Measurements from ENCODE around the gene B3GAT1.
A peak's percentile ranks its signal among the peaks of the same experiment; 100 is the strongest.

The B3GAT1 gene

DNA sequence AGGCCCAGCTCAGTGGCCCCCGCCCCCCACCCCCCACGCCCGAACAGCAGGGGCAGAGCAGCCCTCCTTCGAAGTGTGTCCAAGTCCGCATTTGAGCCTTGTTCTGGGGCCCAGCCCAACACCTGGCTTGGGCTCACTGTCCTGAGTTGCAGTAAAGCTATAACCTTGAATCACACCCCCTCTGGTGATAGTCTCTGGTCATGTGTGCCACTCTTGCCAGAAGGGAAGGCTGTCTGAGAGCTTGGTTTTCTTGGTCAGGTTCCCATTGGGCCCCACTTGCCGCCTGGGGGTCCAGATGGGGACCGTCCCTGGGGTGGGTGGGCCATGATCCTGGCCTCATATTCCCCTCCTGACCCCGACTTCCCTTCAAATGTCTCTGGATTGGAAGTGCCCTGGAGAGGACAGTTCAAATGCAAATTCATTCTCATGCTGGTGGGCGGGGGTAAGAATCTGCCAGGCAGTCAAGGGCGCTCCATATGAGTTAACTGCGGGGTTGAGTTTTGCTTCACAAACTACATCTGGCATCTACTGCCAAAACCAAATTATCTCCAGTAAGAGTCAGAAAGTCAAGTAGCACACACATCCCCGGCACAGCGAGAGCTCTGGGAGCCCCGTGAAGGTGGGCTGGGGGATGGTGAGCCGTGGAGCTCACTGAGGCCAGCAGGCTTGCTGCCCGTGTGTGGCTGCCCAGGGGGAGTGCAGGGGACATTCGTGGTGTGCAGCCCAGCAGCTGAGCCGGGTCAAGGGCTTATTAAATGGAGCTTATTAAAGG, 35.7 kb downstream of the B3GAT1 start:
- Histone ChIP-seq H3K4me1 (no peaks in the 10 kb centered on the region), H3K9me3 (no peaks in the 10 kb centered on the region), H3K4me3 (no peak overlapping the region), H3K27me3 (no peaks in the 10 kb centered on the region), H3K36me3 (no peaks in the 10 kb centered on the region), H3K27ac (no peak overlapping the region)
- no peak for DNase-seq
- intact Hi-C loops (cut with DNase I; ENCODE audit: low total_unique reads), result no loop called here
- TF ChIP-seq, protein P1, sequence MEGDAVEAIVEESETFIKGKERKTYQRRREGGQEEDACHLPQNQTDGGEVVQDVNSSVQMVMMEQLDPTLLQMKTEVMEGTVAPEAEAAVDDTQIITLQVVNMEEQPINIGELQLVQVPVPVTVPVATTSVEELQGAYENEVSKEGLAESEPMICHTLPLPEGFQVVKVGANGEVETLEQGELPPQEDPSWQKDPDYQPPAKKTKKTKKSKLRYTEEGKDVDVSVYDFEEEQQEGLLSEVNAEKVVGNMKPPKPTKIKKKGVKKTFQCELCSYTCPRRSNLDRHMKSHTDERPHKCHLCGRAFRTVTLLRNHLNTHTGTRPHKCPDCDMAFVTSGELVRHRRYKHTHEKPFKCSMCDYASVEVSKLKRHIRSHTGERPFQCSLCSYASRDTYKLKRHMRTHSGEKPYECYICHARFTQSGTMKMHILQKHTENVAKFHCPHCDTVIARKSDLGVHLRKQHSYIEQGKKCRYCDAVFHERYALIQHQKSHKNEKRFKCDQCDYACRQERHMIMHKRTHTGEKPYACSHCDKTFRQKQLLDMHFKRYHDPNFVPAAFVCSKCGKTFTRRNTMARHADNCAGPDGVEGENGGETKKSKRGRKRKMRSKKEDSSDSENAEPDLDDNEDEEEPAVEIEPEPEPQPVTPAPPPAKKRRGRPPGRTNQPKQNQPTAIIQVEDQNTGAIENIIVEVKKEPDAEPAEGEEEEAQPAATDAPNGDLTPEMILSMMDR (IDR thresholded peaks at IDR 0.05), result no peak

DNA sequence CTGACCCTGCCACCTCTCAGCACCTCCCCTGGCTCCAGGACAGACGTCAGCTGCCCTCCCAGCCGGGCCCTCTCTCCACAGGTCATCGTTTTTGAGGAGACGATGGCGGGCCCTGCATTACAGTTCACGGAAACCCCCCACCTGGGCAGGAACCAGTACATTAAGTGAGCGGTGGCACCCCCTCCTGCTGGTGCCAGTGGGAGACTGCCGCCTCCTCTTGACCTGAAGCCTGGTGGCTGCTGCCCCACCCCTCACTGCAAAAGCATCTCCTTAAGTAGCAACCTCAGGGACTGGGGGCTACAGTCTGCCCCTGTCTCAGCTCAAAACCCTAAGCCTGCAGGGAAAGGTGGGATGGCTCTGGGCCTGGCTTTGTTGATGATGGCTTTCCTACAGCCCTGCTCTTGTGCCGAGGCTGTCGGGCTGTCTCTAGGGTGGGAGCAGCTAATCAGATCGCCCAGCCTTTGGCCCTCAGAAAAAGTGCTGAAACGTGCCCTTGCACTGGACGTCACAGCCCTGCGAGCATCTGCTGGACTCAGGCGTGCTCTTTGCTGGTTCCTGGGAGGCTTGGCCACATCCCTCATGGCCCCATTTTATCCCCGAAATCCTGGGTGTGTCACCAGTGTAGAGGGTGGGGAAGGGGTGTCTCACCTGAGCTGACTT, 37.0 kb downstream of the B3GAT1 start:
- TF ChIP-seq, protein P1 (IDR thresholded peaks at IDR 0.05), result no peak
- H3K9me3 ChIP-seq, result no peaks in the 10 kb centered on the region
- intact Hi-C loops (cut with DNase I; ENCODE audit: low total_unique reads), result no loop called here

DNA sequence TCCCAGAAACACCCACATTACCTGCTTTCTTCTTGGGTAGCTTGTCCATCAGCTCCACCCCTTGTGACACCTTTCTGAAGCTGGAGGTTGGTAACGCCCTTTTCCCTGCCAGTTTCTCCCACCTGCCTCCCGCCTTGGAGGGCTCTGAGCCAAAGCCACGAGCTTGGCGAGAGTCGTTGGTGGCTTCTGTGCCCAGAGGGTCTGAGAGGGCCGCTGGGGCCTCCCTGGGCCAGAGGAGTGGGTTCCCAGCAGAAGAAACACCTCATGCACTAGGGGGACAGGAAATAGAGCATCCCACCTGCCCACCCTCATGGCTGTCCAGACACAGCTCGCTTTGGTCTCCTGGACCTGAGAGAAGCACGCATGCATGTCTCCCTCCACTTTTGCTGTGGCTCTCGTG, 37.9 kb downstream of the B3GAT1 start:
- TF ChIP-seq, protein P1 (IDR thresholded peaks at IDR 0.05), result no peak
- intact Hi-C loops (cut with DNase I; ENCODE audit: low total_unique reads), result no loop called here
- Histone ChIP-seq H3K4me3 (no peak overlapping the region), H3K9me3 (no peaks in the 10 kb centered on the region), H3K27me3 (no peaks in the 10 kb centered on the region), H3K36me3 (no peaks in the 10 kb centered on the region), H3K27ac (no peak overlapping the region), H3K4me1 (no peaks in the 10 kb centered on the region)
- DNase-seq, result no peak

More for the DNA sequence above, 37.0 kb downstream of the B3GAT1 start:
- DNase-seq, result no peak
- Histone ChIP-seq H3K27me3 (no peaks in the 10 kb centered on the region), H3K4me1 (no peaks in the 10 kb centered on the region), H3K36me3 (no peaks in the 10 kb centered on the region), H3K4me3 (no peak overlapping the region), H3K27ac (no peak overlapping the region)

DNA sequence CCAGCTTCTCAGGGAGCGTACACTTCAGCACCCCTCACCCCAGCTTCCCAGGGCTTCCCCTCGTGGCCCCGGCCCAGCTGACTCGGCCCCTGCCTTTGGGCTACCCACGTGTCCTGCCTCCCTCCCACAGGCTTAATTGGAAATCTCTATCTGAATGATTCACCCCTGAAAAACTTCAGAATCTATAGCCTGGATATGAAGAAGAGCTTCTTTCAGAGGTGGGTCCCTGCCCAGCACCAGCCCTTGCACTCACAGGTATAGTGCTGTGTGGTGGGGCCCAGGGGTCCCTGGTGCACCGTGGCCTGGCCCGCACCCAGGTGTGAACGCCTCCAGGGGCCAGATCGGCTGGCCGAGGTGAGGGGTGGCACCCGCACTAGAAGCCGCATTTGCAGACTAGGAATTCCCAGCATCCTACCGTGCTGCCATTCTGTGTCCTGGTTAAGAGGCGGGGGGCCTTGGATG, 38.4 kb downstream of the B3GAT1 start:
- H3K27me3 ChIP-seq, result no peaks in the 10 kb centered on the region
- no peaks in the 10 kb centered on the region for H3K9me3 ChIP-seq
- intact Hi-C loops (cut with DNase I; ENCODE audit: low total_unique reads), result no loop called here
- no peaks in the 10 kb centered on the region for H3K4me1 ChIP-seq
- no peak overlapping the region for H3K4me3 ChIP-seq
- no peaks in the 10 kb centered on the region for H3K36me3 ChIP-seq
- TF ChIP-seq, protein P1 (IDR thresholded peaks at IDR 0.05), result no peak
- DNase-seq, result no peak
- no peak overlapping the region for H3K27ac ChIP-seq

DNA sequence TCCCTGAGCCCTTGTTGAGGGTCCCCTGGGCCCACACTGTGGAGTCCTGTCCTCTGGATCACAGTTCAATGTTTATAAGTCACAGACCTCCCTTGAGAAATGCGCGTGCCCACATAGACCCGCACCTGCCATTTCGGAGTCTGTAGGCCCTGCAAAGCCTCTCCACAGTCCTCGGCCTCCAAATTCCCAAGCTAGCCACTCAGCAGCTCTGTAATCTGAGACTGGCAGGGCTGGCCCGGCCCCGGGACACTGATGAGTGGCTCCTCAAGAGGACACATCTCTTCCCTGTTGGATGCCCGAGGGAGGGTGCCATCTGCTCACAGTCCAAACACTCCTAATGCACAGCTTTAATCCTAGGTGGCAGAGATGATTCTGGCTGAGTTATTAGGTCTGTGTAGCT, 39.1 kb downstream of the B3GAT1 start:
- H3K4me3 ChIP-seq, result no peak overlapping the region
- H3K9me3 ChIP-seq, result no peaks in the 10 kb centered on the region
- no peaks in the 10 kb centered on the region for H3K36me3 ChIP-seq
- no peaks in the 10 kb centered on the region for H3K27me3 ChIP-seq
- TF ChIP-seq, protein P1 (IDR thresholded peaks at IDR 0.05), result no peak
- intact Hi-C loops (cut with DNase I; ENCODE audit: low total_unique reads), result no loop called here
- DNase-seq, result peak in 1 of 2 donors; percentile 9
- no peak overlapping the region for H3K27ac ChIP-seq
- no peaks in the 10 kb centered on the region for H3K4me1 ChIP-seq

All from tibial artery (tissue), 4 donors.